Hematopoietic multipotent progenitor cell treated with erythropoietin and hydrocortisone succinate and interleukin-3 and kit ligand, for 4 days (in vitro differentiated cells): Measurements from ENCODE around the gene IL25.
A peak's percentile ranks its signal among the peaks of the same experiment; 100 is the strongest.
"Not testable (repeated sequence)": the region's sequence is repeated elsewhere in the genome, so short reads cannot be mapped to it uniquely, and the experiment has no call there.

Experiments
- DNase-seq: peaks from one replicate; pipeline ENCODE4 v3.0.0-alpha.2; 2015

IL25 gene

DNA sequence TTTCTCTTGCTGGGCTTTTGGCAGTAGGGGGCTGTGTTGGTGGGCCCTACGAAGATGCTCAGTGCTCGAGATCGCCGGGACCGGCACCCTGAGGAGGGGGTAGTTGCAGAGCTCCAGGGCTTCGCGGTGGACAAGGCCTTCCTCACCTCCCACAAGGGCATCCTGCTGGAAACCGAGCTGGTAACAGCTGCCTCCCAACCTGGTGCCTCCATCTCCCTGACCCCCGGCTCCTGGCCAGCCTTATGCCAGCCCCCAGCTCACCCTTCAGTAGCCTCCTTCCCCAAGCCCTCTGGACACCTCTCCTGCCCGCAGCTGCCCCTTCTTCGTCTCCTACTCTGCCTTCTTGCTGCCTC, 4.6 kb downstream of the IL25 start:
- DNase-seq, result no peak

DNA sequence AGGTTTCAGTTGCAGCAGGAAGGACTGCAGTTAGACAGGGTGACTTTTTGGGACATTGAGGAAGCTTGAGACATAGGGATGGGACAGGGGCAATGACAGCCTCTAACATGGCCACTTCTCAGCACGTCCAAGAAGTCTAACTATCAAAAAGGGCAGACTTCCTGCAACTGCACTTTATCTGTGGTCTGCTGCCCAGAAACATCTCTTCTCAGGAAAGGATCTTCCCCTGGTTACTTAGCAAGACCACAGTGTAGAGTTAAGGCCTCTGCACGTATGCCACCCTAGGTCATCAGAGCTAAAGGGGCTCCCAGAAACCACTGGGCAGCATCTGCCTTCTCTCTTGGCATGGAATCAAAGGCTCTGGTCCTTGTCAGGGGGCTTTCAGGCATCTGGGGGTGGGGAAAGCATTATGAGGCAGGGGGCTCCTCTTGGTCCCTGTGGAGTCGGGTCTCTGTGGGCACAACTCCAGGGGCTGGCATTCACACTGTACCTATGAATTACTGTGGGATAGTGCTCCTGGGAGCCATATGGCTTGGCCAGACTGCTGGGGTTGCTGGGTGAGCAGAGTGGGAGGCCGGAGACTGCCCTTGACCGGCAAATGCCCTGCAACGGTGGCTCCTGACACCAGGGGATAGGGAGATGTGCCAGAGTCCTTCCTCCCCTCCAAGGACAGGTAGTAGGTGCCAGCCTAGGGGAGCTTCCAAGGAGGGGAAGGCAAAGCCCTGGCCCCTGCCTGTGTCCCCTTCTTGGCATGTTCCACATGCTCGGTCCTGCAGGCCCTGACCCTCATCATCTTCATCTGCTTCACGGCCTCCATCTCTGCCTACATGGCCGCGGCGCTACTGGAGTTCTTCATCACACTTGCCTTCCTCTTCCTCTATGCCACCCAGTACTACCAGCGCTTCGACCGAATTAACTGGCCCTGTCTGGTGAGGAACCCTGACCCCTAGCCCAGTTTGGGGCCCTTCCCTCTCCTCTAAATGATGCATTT, 5.3 kb downstream of the IL25 start:
- DNase-seq, result peak; percentile 91

DNA sequence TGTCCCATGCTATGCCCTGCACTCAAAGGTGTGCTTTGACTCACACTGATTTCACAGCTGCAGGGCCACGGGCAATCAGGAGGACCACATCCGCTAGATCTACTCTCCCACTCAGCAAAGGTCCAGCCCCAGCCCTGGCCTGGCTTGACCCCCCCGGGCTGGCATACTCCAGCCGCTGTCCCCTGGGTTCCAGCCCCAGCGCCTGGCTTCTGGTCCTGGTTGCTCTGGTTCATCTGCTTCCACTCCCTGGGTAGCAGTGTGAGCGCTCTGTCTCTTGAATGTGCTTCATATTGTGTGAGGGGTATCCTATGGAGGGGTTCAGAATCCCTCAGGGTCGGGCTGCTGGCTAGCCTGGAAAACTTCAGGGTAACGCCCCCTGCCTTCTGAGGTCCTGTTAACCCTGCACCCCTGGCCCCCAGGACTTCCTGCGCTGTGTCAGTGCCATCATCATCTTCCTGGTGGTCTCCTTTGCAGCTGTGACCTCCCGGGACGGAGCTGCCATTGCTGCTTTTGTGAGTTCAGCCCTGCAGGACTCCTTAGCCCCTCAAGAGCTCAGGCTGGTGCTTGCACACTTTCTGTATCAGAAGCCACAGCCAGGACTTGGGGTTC, 6.1 kb downstream of the IL25 start:
- no peak for DNase-seq

DNA sequence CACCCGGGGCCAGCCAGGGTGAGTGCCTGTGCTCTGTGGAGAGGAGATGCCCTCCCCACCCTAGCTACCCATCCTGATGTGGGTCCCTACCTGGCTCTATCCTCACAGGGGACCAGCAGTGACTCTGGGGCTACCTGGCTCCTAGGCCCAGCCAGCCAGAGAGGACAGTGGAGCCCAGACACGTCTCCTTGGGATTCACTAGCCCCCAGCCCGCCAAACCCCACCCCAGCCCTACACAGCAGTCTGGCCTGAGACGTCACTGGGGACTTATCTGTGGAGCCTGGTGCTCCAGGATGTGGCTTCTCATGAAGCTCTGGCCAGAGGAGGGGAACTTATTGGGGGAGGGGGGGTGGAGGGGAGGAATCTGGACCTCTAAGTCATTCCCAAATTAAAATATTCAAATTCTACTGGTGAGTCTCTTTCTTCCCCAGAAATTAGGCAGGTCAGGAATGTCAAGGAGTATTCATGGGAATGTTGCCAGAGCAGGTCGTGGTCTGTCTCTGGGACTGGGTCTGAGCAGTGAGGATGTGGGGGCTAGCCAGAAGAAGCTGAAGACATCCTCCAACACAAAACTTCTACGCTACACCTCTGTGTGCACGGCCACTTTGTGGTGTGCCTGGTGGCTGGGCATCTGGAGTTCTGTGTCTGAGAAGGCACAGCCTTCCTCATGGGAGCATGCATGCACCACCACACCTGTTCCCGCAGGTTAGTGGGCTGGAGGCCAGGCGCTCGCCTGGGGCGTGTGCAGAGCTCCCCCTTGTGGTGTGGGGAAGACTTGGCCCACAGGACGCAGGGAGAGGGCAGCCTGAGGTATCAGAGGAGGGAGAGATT, 7.0 kb downstream of the IL25 start:
- peak; percentile 72 for DNase-seq

DNA sequence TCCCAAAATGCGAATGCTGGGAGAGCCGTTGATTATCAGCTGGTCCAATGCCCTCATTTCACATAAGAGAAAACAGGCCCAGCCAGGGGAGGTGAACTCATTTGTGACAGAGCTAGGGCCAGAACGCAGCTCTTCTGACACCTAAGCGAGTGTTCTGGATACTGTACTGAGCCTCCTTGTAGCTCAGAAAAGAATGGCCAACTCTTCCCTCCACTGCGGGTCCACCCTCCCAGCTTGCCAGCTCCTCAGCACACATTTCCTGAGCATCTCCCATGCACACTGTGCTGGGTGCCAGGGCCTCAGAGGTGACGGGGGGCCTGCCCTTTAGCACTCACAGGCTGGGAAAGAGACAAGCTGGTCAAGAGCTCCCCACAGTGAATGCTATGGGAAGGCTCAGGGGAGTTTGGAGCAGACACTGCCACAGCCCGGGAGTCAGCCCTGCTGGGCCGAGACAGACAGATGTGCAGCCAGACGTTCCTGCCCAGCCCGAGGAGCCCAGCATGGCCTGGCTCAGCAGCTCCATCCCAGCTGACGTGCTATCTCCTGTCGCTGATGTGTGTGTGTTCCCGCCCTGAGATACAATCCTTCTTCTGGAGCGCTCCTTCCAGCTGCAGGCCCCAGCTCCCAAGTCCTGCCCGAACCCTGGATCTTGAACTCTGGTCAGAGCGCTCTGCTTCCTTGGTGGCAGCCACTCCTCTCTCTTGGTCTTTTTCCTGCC, 7.7 kb downstream of the IL25 start:
- no peak for DNase-seq

DNA sequence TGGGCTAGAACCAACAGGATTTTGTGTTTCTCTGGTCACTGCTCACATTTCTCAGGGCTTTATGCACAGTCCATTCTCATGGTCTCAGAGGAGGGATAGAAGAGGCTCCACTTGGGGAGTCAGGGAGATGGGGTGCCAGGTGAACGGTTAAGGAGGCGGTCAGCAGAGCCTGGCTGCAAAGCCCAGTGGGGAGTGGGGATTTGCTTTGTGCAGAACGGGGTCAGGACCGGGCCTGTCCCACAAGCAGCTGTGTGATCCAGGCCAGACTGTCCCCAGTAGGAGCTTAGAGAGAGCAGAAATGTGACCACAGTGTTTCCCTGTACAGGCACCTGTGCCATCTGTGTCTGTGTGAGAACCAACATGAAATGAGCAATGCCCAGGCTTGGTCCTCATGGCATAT, 8.4 kb downstream of the IL25 start:
- DNase-seq, result no peak

DNA sequence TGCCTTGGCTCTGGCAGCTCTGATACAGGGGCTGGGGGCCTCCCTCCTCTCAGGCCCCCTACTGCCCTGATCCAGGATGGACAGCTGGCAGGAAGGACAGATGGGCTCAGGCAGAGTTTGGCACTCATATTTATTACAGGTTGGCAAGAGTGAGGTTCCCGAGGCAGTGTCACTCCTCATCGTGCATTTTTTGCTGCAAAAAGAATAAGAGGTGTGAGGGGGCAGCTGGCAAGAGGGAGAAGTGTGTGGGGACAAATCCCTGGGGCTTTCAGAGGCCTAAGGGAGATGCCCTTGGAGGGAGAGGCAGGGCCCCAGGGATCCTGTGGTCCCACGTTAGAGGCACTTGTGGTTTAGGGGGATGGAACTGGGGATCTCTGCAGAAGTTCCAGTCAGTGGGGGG, 9.3 kb downstream of the IL25 start:
- no peak for DNase-seq

DNA sequence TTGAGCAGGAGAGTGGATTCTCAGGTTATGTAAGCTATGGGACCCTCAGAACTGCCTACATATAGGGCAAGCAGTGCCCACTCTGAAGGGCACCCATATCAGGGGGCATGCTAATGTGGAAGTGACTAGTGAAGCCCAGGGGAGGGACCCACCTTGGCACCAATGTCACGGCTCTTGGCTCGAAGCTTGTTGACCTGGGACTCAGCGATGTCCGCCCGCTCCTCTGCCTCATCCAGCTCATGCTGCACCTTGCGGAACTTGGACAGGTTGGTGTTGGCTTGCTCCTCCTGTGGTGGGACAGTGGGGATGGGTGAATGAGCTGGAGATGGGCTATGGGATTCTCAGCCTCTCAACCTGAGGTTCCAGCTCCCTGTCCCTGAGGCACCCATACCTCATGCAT, 9.7 kb downstream of the IL25 start:
- DNase-seq, result no peak

DNA sequence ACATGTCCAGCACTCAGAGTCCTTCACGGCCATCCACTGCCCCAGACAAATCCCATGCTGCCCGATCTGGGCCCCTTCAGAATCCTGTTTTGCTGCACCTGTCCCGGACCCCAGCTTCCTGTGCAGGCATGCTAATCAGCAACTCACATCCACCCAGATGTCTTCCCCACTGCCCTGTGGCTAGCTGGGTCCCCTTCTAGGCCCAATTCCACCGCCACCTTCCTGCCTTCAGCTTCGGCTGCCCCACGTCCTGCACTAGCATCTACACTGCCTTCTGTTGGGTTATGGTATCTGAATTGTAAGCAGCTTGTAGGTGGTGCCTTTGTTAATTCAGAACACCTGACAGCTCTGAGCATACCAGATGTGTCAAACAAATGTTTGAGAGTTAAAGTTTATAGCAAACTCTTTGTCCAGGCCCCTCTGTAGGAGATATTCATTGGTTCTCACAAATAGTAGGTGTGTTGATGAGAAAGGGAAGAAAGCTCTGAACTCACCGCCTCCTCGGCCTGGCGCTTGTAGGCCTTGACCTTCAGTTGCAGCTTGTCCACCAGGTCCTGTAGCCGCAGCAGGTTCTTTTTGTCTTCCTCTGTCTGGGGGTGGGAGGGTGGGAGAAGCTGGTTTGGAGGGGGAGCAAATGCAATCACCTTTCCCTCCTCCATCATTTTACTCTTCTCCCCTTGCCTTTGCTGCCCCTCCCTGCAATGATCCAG, 10.3 kb downstream of the IL25 start:
- no peak for DNase-seq

DNA sequence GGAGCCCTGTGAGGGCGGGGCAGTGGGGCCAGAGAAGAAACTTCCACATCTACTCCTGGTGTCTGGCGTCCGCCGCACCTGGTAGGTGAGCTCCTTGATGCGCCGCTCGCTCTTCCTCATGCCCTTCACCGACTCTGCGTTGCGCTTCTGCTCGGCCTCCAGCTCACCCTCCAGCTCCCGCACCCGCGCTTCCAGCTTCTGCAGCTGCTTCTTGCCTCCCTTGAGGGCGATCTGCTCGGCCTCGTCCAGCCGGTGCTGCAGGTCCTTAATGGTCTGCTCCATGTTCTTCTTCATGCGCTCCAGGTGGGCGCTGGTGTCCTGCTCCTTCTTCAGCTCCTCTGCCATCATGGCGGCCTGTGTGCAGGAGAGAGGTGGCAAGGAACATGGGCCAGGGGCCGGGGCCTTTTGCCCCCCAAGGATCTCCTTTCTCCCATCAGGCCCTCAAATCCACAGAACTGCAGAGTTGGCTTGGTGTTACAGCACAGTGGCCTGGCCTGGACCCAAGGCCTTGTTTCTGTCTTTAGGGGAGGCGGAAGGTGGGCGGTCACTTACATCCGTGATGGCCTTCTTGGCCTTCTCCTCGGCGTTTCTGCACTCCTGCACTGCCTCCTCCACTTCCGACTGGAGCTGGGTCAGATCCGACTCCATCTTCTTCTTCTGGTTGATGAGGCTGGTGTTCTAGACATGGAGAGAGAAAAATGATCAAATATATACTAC, 11.9 kb downstream of the IL25 start:
- no peak for DNase-seq

DNA sequence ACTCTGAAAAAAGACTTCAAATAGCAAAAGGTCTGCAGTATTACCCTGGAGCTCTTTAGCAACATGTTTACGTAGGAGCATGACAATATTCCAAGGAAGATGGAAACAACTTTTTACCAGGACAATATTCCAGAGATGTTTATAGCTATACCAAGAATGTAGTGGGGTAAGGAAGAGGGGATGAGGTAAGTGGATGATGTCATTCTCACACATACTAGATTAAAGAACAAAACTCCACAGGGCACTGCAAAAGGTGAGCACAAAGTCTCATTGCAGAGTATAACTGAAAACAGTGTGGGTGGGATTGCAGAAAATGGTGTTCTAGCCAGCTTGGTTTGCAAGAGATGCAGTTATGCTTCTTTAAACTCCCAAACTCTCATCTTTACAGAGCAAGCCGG, 12.6 kb downstream of the IL25 start:
- no peak for DNase-seq

DNA sequence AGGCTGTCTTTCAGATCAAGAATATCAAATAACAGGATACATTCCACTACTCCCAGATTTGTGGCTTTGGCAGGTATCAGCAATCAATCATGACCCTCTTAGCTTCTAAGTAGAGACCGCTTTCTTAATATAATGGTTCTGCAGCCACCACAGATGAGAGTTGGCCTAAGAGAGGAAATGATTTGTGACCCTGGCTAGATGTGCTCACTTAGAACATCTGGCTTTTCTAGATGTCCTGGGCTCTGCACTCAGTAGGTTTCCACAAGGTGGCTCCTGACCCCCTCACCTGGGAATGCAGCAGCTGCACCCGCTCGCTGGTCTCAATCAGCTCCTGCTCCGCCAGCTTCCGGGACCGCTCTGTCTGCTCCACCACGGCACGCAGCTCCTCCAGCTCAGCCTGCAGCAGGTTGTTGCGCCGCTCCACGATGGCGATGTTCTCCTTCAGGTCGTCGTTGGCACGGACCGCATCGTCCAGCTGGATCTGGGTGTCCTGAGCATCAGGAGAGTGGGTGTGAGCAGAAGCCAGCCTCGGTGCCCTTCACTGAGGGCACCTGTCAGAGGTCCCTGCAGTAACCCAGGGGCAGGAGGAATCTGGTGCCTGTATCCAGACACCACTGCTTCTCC, 13.1 kb downstream of the IL25 start:
- DNase-seq, result no peak

DNA sequence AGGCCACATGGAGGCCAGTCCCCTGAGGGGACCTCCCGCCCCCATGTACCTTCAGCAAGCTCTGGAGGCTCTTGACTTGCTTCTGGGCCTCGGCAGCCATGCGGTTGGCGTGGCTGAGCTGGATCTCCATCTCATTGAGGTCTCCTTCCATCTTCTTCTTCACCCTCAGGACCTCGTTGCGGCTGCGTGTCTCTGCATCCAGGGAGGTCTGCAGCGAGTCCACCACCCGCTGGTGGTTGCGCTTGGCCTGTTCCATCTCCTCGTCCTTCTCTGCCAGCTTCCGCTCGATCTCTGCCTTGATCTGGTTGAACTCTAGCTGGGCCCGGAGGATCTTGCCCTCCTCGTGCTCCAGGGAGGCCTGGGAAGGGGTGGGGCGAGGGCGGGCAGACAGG, 13.7 kb downstream of the IL25 start:
- not testable (repeated sequence) for DNase-seq

DNA sequence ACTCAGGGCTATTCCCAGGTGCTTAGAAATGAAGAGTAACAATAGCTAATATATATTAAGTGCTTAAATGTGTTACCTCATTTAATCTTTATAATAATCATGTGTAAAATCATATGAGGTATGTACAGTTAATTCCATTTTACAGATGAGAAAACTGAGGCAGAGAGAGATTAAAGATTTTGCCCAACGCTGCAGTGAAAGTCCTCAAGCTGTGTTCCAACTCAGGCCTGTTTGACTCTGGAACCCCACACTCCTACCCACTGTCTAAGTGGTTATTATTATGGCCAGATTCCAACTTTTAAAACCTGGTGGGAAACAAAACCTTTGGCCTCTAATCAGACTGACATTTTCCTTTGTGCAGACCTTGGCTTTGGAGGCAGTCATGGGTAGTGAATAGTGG, 14.4 kb downstream of the IL25 start:
- DNase-seq, result no peak

DNA sequence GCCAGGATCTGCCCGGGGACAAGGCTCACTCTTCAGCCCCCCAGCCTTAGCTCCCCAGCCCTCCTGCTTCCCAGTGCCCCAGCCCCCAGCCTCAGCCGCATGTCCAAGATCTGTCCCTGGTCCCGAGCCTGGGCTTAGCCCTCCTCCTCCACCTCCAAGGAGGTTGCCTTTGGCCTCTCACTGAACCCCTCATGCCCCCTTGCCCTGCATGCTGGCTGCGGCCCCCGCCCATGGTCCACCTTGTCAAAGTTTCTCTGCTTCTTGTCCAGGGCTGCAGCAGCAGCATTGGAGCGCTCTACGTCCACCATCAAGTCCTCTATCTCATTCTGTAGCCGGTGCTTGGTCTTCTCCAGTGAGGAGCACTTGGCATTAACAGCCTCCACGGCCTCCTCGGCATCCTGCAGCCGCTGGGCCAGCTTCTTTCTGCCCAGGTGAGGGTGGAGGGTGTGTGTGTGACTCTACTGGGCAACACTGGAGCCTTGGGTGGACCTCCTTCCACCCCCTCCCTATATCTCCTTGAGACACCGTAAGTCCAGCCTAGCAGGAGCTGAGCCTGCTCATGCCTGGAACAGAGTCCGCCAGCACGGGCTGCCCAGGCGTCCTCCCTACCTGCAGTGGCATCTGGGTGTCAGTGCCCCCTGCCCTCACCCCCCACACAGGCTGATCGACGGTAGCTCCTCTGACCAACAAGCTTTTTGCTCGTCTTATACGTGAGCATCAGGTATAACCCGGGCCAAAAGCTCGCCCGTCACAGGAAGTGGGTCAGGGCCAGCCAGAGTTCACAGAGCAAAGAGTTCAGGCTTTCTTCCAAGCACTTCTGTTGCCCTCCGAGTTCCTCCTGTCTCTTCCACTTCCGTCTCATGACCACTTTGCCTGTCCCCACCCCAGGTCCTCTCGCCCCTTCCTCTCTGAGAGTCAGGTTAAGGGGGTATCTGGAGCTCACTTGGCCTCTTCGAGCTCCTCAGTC, 15.6 kb downstream of the IL25 start:
- no peak for DNase-seq

DNA sequence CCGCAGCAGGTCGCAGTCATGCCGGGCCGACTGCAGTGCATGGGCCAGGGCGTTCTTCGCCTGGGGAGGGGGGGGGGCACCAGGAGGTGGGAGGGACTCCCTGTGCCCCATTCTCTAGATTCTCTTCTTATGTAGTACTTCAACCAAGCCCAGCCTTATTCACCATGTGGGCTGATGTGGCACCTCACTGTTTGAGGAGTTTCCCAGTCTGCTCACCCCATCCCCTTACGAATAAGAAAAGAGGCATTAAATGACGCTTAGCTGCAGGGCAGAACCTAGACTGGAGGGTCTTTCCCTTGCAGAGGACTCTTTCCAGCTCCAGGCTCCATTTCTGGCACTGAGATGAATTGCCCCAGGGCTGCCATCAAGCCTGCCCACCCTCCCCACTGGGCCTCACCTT, 16.4 kb downstream of the IL25 start:
- DNase-seq, result no peak

DNA sequence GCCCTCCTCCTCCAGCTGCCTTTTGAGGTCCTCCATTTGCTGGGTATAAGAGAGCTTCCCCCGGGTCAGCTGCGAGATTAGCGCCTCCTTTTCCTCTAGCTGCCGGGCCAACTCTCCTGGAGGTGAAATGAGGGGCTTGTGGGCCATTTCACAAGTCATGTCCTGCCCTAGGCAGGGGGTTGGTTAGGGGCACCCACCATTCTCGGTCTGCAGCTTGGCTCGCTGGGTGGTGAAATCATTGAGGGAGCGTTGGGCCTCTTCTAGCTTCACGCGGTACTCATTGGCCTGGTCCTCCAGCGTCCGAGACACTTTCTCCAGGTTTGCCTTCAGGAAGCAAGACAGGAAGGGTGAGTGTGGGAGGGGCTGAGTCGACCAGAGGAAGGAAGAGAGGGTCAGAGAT, 16.8 kb downstream of the IL25 start:
- DNase-seq, result no peak

DNA sequence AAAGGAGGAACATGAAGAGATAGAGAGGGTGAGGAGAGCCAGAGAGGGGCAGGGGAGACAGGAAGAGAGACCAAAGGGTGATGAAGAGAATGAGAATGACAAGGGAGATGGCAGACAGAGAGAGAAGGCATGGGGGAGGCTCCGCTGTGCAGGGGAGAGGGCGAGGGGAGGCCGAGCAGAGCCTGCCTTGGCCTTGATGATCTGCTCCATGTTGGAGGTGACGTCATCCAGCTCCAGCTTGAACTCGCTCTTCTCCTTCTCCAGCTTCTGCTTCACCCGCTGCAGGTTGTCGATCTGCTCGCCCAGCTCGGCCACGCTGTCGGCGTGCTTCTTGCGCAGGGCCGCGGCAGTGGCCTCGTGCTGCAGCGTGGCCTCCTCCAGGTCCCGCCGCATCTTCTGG, 17.3 kb downstream of the IL25 start:
- not testable (repeated sequence) for DNase-seq

DNA sequence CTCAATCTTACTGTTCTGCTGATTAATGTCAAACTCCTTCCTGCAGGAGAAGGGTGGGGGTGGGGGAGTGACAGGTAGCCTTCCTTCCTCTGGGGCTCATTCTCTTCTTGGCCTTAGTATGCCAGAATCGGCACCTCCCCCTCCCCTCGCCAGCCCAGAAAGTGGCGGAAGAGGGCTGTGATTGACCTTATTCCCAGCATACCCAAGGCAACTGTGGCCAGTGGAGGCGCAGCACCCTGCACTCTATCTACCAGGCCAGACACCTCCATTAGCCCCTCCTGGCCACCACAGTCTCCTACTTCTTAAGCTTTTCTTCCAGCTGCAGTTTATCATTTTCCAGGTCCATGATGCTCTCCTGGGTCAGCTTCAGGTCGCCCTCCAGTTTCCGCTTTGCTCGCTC, 20.0 kb downstream of the IL25 start:
- no peak for DNase-seq

DNA sequence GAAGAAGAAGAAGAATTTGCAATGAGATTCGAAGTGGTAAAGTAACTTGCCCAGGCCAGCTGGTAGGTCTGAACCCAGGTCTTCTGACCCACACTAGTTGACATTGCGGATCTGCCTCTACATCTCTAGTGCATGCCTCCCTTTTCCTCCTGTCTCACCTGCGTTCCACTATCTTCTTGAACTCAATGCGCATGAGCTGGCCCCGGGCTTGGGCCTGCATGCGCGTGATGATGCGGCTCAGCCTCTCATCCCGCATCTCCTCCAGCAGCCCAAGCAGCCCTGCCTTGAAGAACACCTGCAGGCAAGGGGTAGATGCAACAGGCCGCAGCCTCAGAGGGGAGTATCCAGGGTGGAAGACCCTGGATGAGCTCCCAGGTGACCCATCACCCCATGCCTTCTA, 23.5 kb downstream of the IL25 start:
- DNase-seq, result no peak
